H1 (cell line): ENCODE data around the gene EMC6. TPM values are rescaled to one million over a fixed set of nuclear protein-coding genes. Genes with fewer than 3 reads are reported as not detected.

Experiments used
- CTCF ChIA-PET: fragments of 300-600 bp; sonication (Branson Sonifier 250); formaldehyde crosslinking; loops from one replicate; lab custom pipeline; 2021; ENCODE audit not compliant: partially characterized antibody; lab: Charles Lee
- POLR2A ChIA-PET: fragments of 300-600 bp; sonication (Branson Sonifier 250); formaldehyde crosslinking; loops from one replicate; lab custom pipeline; 2021; ENCODE audit warnings: inconsistent platforms; ENCODE audit not compliant: partially characterized antibody; lab: Charles Lee
- DNase-seq, 2 experiments: peaks; one replicate each; pipeline versions ENCODE4 v3.0.0 to v3.0.0-alpha.2; 2010 to 2022; ENCODE audit warnings: low spot score in 2 of 2, low read depth in 1 of 2, mixed read lengths in 1 of 2
- FAIRE-seq: peaks from 2 replicates; lab custom pipeline; 2011; peaks lifted over from hg19 to GRCh38; lab: Jason Lieb, UNC
- H2AFZ ChIP-seq: 2 replicates; pipeline ENCODE4 v1.8.1; 2012; ENCODE audit warnings: low read length, inconsistent platforms
- H2AK5ac ChIP-seq: 2 replicates; pipeline ENCODE4 v1.6.1; 2013; ENCODE audit warnings: low read depth, low read length
- H2BK120ac ChIP-seq: replicated peaks from 2 replicates; pipeline ENCODE3; 2013; ENCODE audit warnings: low read depth, low read length, inconsistent platforms
- H2BK12ac ChIP-seq: 2 replicates; pipeline ENCODE4 v1.6.1; 2013; ENCODE audit warnings: low read depth, low read length
- H2BK15ac ChIP-seq: 2 replicates; pipeline ENCODE4 v1.6.1; 2013; ENCODE audit warnings: low read length
- H2BK20ac ChIP-seq: 2 replicates; pipeline ENCODE4 v1.6.1; 2013; ENCODE audit warnings: low read length
- H2BK5ac ChIP-seq: 2 replicates; pipeline ENCODE4 v1.6.1; 2013; ENCODE audit warnings: low read depth, low read length
- H3K14ac ChIP-seq: 2 replicates; pipeline ENCODE4 v1.6.1; 2013; ENCODE audit warnings: inconsistent platforms; ENCODE audit not compliant: insufficient read length
- H3K18ac ChIP-seq: 2 replicates; pipeline ENCODE4 v1.6.1; 2013; ENCODE audit warnings: low read length; ENCODE audit errors: extremely low read depth
- H3K23ac ChIP-seq: 2 replicates; pipeline ENCODE4 v1.6.1; 2013; ENCODE audit warnings: inconsistent platforms; ENCODE audit not compliant: insufficient read length
- H3K23me2 ChIP-seq: 2 replicates; pipeline ENCODE4 v1.6.1; 2013; ENCODE audit warnings: low read depth, low read length
- H3K27ac ChIP-seq: 2 replicates; pipeline ENCODE4 v1.6.1; 2011; ENCODE audit warnings: low read depth, low read length, inconsistent platforms
- H3K27me3 ChIP-seq, 4 experiments: replicated peaks in 1 of 4; 1 replicate in 1 of 4; 2 replicates in 3 of 4; pipeline versions ENCODE4 v1.6.1 to v1.8.1; 2011 to 2013; ENCODE audit warnings: low read length in 3 of 4, mild to moderate bottlenecking in 3 of 4, inconsistent platforms in 2 of 4, mixed read lengths in 2 of 4, moderate library complexity in 1 of 4; ENCODE audit not compliant: control insufficient read depth in 3 of 4, insufficient read depth in 3 of 4; ENCODE audit errors: extremely low read depth in 1 of 4
- H3K36me3 ChIP-seq, 4 experiments: 2 replicates each; pipeline versions ENCODE4 v1.6.1 to v1.8.1; 2011 to 2013; ENCODE audit warnings: mild to moderate bottlenecking in 4 of 4, low read length in 3 of 4, moderate library complexity in 2 of 4, control low read depth in 1 of 4, inconsistent platforms in 1 of 4; ENCODE audit not compliant: insufficient read depth in 4 of 4, control insufficient read depth in 2 of 4
- H3K4ac ChIP-seq: replicated peaks from 2 replicates; pipeline ENCODE3; 2013; ENCODE audit warnings: low read length, low read depth, mixed read lengths, inconsistent platforms; ENCODE audit not compliant: insufficient read length
- H3K4me1 ChIP-seq, 4 experiments: replicated peaks in 1 of 4; 1 replicate in 1 of 4; 2 replicates in 3 of 4; pipeline versions ENCODE4 v1.6.1 to v1.8.1; 2011 to 2013; ENCODE audit warnings: low read length in 3 of 4, inconsistent platforms in 2 of 4, mixed read lengths in 1 of 4; ENCODE audit not compliant: insufficient read depth in 4 of 4, control insufficient read depth in 3 of 4
- H3K4me2 ChIP-seq, 2 experiments: 2 replicates each; pipeline versions ENCODE4 v1.6.1 to v1.8.1; 2011 to 2013; ENCODE audit warnings: low read depth in 2 of 2, low read length in 2 of 2, control low read depth in 1 of 2, inconsistent platforms in 1 of 2, mild to moderate bottlenecking in 1 of 2; ENCODE audit not compliant: insufficient read depth in 1 of 2
- H3K4me3 ChIP-seq, 4 experiments: fragments of 200-600, 300-600 bp in 1 of 4; sonication (generic), shearing (Covaris generic), sonication (Bioruptor Twin) in 1 of 4; 2 replicates each; pipeline versions ENCODE4 v1.5.1 to v1.8.1; 2011 to 2016; ENCODE audit warnings: low read length in 4 of 4, low read depth in 3 of 4, control low read depth in 2 of 4, inconsistent platforms in 2 of 4, mild to moderate bottlenecking in 2 of 4, mixed read lengths in 1 of 4, moderate library complexity in 1 of 4; ENCODE audit not compliant: insufficient read depth in 2 of 4; ENCODE audit errors: extremely low read depth in 1 of 4
- H3K56ac ChIP-seq: replicated peaks from 2 replicates; pipeline ENCODE3; 2013; ENCODE audit warnings: low read depth, mild to moderate bottlenecking, mixed read lengths, low read length, inconsistent platforms; ENCODE audit not compliant: insufficient read length
- H3K79me1 ChIP-seq: 2 replicates; pipeline ENCODE4 v1.6.1; 2013; ENCODE audit warnings: low read depth, low read length, control low read depth
- H3K79me2 ChIP-seq, 2 experiments: 2 replicates each; pipeline versions ENCODE4 v1.6.1 to v1.8.1; 2012 to 2013; ENCODE audit warnings: low read length in 2 of 2, mild to moderate bottlenecking in 2 of 2, inconsistent platforms in 1 of 2; ENCODE audit not compliant: insufficient read depth in 2 of 2, control insufficient read depth in 1 of 2
- H3K9ac ChIP-seq, 4 experiments: replicated peaks in 1 of 4; 1 replicate in 1 of 4; 2 replicates in 3 of 4; pipeline versions ENCODE4 v1.6.1 to v1.8.1; 2011 to 2013; ENCODE audit warnings: low read depth in 3 of 4, low read length in 3 of 4, control low read depth in 2 of 4, mild to moderate bottlenecking in 2 of 4, moderate library complexity in 2 of 4, inconsistent platforms in 1 of 4; ENCODE audit errors: extremely low read depth in 1 of 4
- H3K9me3 ChIP-seq, 2 experiments: 2 replicates each; pipeline versions ENCODE4 v1.6.1 to v1.8.1; 2012 to 2013; ENCODE audit warnings: mild to moderate bottlenecking in 2 of 2, moderate library complexity in 2 of 2, control low read depth in 1 of 2, inconsistent platforms in 1 of 2, low read depth in 1 of 2, low read length in 1 of 2, mixed read lengths in 1 of 2; ENCODE audit not compliant: insufficient read depth in 2 of 2
- H4K20me1 ChIP-seq, 2 experiments: replicated peaks in 1 of 2; 2 replicates each; pipeline versions ENCODE3 to v1.8.1; 2011 to 2013; ENCODE audit warnings: inconsistent platforms in 2 of 2, low read length in 2 of 2, mild to moderate bottlenecking in 1 of 2; ENCODE audit not compliant: insufficient read depth in 2 of 2, control insufficient read depth in 1 of 2
- H4K5ac ChIP-seq: 2 replicates; pipeline ENCODE4 v1.6.1; 2013; ENCODE audit warnings: low read length, low read depth, mixed read lengths, inconsistent platforms; ENCODE audit not compliant: insufficient read length
- H4K8ac ChIP-seq: 2 replicates; pipeline ENCODE4 v1.8.0; 2013; ENCODE audit warnings: mild to moderate bottlenecking, moderate library complexity, low read length, inconsistent platforms; ENCODE audit not compliant: insufficient read depth; ENCODE audit errors: extremely low read depth
- H4K91ac ChIP-seq: replicated peaks from 2 replicates; pipeline ENCODE3; 2013; ENCODE audit warnings: low read length, mixed read lengths, inconsistent platforms; ENCODE audit not compliant: insufficient read length
- BRCA1 ChIP-seq: IDR thresholded peaks from 2 replicates; pipeline ENCODE4 v1.6.1; 2012; ENCODE audit warnings: low read depth, low read length, improper control_type of control experiment
- JUND ChIP-seq: IDR thresholded peaks from 2 replicates; pipeline ENCODE4 v1.6.1; 2011; ENCODE audit warnings: mild to moderate bottlenecking, improper control_type of control experiment, low read length
- KDM1A ChIP-seq: fragments of 200-600, 300-600 bp; sonication (generic); IDR thresholded peaks from 2 replicates; pipeline ENCODE4 v1.7.1; 2016; ENCODE audit warnings: mild to moderate bottlenecking, low read length, borderline replicate concordance
- NANOG ChIP-seq: IDR thresholded peaks from 2 replicates; pipeline ENCODE4 v1.6.1; 2011; ENCODE audit warnings: low read length, low read depth, mild to moderate bottlenecking, inconsistent platforms; ENCODE audit not compliant: insufficient read depth, poor library complexity, severe bottlenecking
- NRF1 ChIP-seq: IDR thresholded peaks from 2 replicates; pipeline ENCODE4 v1.6.1; 2011; ENCODE audit warnings: mild to moderate bottlenecking, low read depth, low read length, improper control_type of control experiment
- PHF8 ChIP-seq: fragments of 200-600 bp; sonication (generic); conservative IDR thresholded peaks from 2 replicates; pipeline ENCODE4 v1.7.1; 2012; ENCODE audit warnings: low read depth, mild to moderate bottlenecking, inconsistent platforms, low read length, moderate library complexity
- POLR2A ChIP-seq, 2 experiments: IDR thresholded peaks; 1 replicate in 1 of 2; 2 replicates in 1 of 2; pipeline ENCODE4 v1.6.1; 2011; ENCODE audit warnings: low read depth in 2 of 2, low read length in 2 of 2, mild to moderate bottlenecking in 2 of 2; ENCODE audit errors: control extremely low read depth in 1 of 2
- SIN3A ChIP-seq, 2 experiments: IDR thresholded peaks in 1 of 2; conservative IDR thresholded peaks in 1 of 2; 2 replicates each; pipeline ENCODE4 v1.6.1; 2011 to 2012; ENCODE audit warnings: low read length in 2 of 2, improper control_type of control experiment in 1 of 2, low read depth in 1 of 2, mild to moderate bottlenecking in 1 of 2
- SP1 ChIP-seq: IDR thresholded peaks from 2 replicates; pipeline ENCODE4 v1.6.1; 2011; ENCODE audit warnings: low read depth, low read length
- SP2 ChIP-seq: IDR thresholded peaks from 2 replicates; pipeline ENCODE4 v1.6.1; 2012; ENCODE audit warnings: mild to moderate bottlenecking, low read length, inconsistent platforms
- SRF ChIP-seq: IDR thresholded peaks from 2 replicates; pipeline ENCODE4 v1.6.1; 2011; ENCODE audit warnings: mild to moderate bottlenecking, low read depth, low read length, moderate library complexity
- TAF1 ChIP-seq: IDR thresholded peaks from 2 replicates; pipeline ENCODE4 v1.6.1; 2011; ENCODE audit warnings: mild to moderate bottlenecking, low read depth, low read length
- TCF12 ChIP-seq: IDR thresholded peaks from 2 replicates; pipeline ENCODE4 v1.6.1; 2011; ENCODE audit warnings: low read depth, mild to moderate bottlenecking, low read length
- WGBS, 2 experiments: shearing (Covaris generic) in 1 of 2; methylation state at CpG; one replicate each; pipeline versions ENCODE4 v1.1.6 to v1.1.7; 2013 to 2015; ENCODE audit warnings: low lambda C conversion rate in 2 of 2, mixed read lengths in 2 of 2, inconsistent platforms in 1 of 2, low coverage in 1 of 2, missing lambda C conversion rate in 1 of 2; ENCODE audit not compliant: insufficient replicate concordance in 2 of 2, insufficient coverage in 1 of 2, insufficient read length in 1 of 2; ENCODE audit errors: extremely low coverage in 1 of 2, missing lambda C conversion rate in 1 of 2; 5-methylcytosine and 5-hydroxymethylcytosine counted together
- polyA plus RNA-seq, 7 experiments: library from polyadenylated mRNA; depleted of rRNA in 3 of 7; stranded (reverse) in 5 of 7; unstranded in 2 of 7; fragments of >200 nt in 5 of 7; fragments of 200-250 nt in 2 of 7; gene quantifications; 1 replicate in 5 of 7; 2 replicates in 1 of 7; 4 replicates in 1 of 7; pipeline versions ENCODE4 v1.2.1 to v1.2.3, GENCODE V29; 2011 to 2013; ENCODE audit warnings: missing spikeins in 2 of 7, mixed read lengths in 2 of 7
- total RNA-seq: library from RNA; stranded (reverse); fragmentation: NEBNext Ultra II Directional; extraction: Animal tissue kit (Norgen Biotek cat#: 25700); gene quantifications from 2 replicates; pipeline ENCODE4 v1.2.1, GENCODE V29; 2021
- TF ChIP-seq, protein P1 (sequence below): IDR thresholded peaks from 2 replicates; pipeline ENCODE4 v1.6.1; 2012; ENCODE audit warnings: low read length, inconsistent platforms

Gene EMC6
- total and polyA plus RNA-seq, 2 of the 8 experiments (the other 6 are each of a cell fraction or from before 2014, with no cell fraction given): 81.5 to 193 TPM

DNA sequence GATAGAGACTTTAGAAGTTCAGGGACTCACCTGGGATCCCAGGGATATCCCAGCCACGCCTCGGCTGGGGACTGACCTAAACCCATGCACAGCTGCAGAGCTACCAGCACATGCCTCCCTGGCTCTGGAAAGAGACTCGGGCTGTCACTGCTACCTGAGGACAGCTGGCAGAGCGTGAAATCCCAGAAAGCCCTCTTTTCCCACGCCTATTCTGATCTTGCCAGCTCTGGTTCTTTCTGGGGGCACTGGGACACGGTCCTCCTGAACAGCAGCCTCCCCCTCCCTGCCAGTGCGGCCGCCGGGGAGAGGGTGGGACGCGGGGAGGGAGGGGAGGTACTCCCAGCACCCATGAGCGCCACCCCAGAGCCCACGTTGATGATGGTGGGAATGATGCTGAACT lies 16.6 kb downstream of the EMC6 start:
- FAIRE-seq: no peak
- Histone ChIP-seq H2AK5ac (no peak overlapping the region), H3K4ac (no peak overlapping the region), H3K4me3 (no peak overlapping the region), H3K4me1 (peaks cover 0 to 3% (median 0%) of the 10 kb centered on the region in 4 experiments; a peak in 3 of 7 replicates), H3K79me2 (no peaks in the 10 kb centered on the region), H3K18ac (peak overlapping the region; percentile 60; the same call in 1 of the 2 replicates), H3K4me2 (no peak overlapping the region), H3K56ac (no peak overlapping the region), H4K20me1 (peaks cover 0 to 4% of the 10 kb centered on the region in 2 experiments), H2BK12ac (no peak overlapping the region), H3K23me2 (no peaks in the 10 kb centered on the region), H4K91ac (no peak overlapping the region), H4K8ac (no peak overlapping the region), H2AFZ (no peak overlapping the region), H3K27ac (no peak overlapping the region), H3K27me3 (no peaks in the 10 kb centered on the region), H2BK5ac (no peak overlapping the region), H4K5ac (no peak overlapping the region), H2BK20ac (no peak overlapping the region), H3K79me1 (no peaks in the 10 kb centered on the region), H2BK15ac (no peak overlapping the region), H3K14ac (no peak overlapping the region), H3K23ac (no peak overlapping the region), H2BK120ac (no peak overlapping the region), H3K9ac (no peak overlapping the region), H3K36me3 (no peaks in the 10 kb centered on the region), H3K9me3 (no peaks in the 10 kb centered on the region)
- POLR2A ChIA-PET: no interaction called here
- CTCF ChIA-PET: no interaction called here
- 95% methylated on average over 6 of the region's 13 CpGs; no CpG with 5 or more reads in 1 of the 2 experiments for WGBS, 2 experiments
- DNase-seq: peak in 1 of 2 experiments; percentile 41
- TF ChIP-seq, protein P1, sequence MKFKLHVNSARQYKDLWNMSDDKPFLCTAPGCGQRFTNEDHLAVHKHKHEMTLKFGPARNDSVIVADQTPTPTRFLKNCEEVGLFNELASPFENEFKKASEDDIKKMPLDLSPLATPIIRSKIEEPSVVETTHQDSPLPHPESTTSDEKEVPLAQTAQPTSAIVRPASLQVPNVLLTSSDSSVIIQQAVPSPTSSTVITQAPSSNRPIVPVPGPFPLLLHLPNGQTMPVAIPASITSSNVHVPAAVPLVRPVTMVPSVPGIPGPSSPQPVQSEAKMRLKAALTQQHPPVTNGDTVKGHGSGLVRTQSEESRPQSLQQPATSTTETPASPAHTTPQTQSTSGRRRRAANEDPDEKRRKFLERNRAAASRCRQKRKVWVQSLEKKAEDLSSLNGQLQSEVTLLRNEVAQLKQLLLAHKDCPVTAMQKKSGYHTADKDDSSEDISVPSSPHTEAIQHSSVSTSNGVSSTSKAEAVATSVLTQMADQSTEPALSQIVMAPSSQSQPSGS: no peak
- TF ChIP-seq SP1: no peak
- TF ChIP-seq KDM1A: no peak
- TF ChIP-seq SIN3A (conservative IDR thresholded peaks at IDR 0.05 in 1 of 2, IDR thresholded peaks at IDR 0.05 in 1 of 2; ENCODE audit: low read depth in 1 of 2, low read length in 2 of 2): no peak
- TF ChIP-seq NANOG: no peak
- no peak for TF ChIP-seq SRF
- TF ChIP-seq TCF12: no peak
- TF ChIP-seq TAF1: no peak
- TF ChIP-seq NRF1: no peak
- no peak for TF ChIP-seq SP2
- TF ChIP-seq JUND: no peak
- TF ChIP-seq POLR2A (IDR thresholded peaks at IDR 0.05; ENCODE audit: control extremely low read depth in 1 of 2, low read depth in 2 of 2, low read length in 2 of 2): no peak
- TF ChIP-seq BRCA1: no peak
- no peak for TF ChIP-seq PHF8
